Measurements from ENCODE around the gene ZDHHC7.

ZDHHC7 gene

GRCh38 chr16:84957792-84958191, 53.5 kb downstream of the ZDHHC7 start (continued):
- TF ChIP-seq KLF9 (tag by site-specific recombination; IDR thresholded peaks at IDR 0.05; ENCODE audit: low read depth) (no peak), ZNF571 (tag by site-specific recombination; IDR thresholded peaks at IDR 0.05) (no peak), ZNF175 (tag by site-specific recombination; IDR thresholded peaks at IDR 0.05) (no peak), ZNF704 (tag by site-specific recombination; IDR thresholded peaks at IDR 0.05) (no peak), ZNF266 (tag by site-specific recombination; IDR thresholded peaks at IDR 0.05; ENCODE audit: low read depth) (no peak), SALL2 (tag by site-specific recombination; IDR thresholded peaks at IDR 0.05; ENCODE audit: borderline replicate concordance) (no peak), GFI1B (tag by site-specific recombination; IDR thresholded peaks at IDR 0.05) (no peak), ZNF792 (tag by site-specific recombination; IDR thresholded peaks at IDR 0.05) (no peak), SP3 (tag by site-specific recombination; IDR thresholded peaks at IDR 0.05) (no peak), ZNF510 (tag by site-specific recombination; IDR thresholded peaks at IDR 0.05; ENCODE audit: insufficient replicate concordance) (no peak)

GRCh38 chr16:84957192-84957591, 54.1 kb downstream of the ZDHHC7 start:
- POLR2A ChIA-PET, result no interaction called here
- TF ChIP-seq ZBTB26 (tag by site-specific recombination; optimal IDR thresholded peaks at IDR 0.05), result no peak
- TF ChIP-seq ZNF530 (tag by site-specific recombination; IDR thresholded peaks at IDR 0.05; ENCODE audit: low read depth), result no peak
- TF ChIP-seq ZNF23 (tag by site-specific recombination; IDR thresholded peaks at IDR 0.05; ENCODE audit: borderline replicate concordance), result no peak
- no peak for TF ChIP-seq ZNF274 (IDR thresholded peaks at IDR 0.05; ENCODE audit: low read length)
- no peak for TF ChIP-seq ZNF274 (tag by site-specific recombination; IDR thresholded peaks at IDR 0.05; ENCODE audit: borderline replicate concordance)
- TF ChIP-seq GFI1B (tag by site-specific recombination; IDR thresholded peaks at IDR 0.05), result no peak
- TF ChIP-seq ZNF692 (tag by site-specific recombination; IDR thresholded peaks at IDR 0.05), result no peak
- TF ChIP-seq ZNF211 (tag by site-specific recombination; IDR thresholded peaks at IDR 0.05; ENCODE audit: low read depth), result no peak
- TF ChIP-seq ZNF645 (tag by site-specific recombination; IDR thresholded peaks at IDR 0.05), result no peak
- TF ChIP-seq ZNF138 (tag by site-specific recombination; IDR thresholded peaks at IDR 0.05; ENCODE audit: borderline replicate concordance), result no peak
- TF ChIP-seq ZNF518A (tag by site-specific recombination; conservative IDR thresholded peaks at IDR 0.05; ENCODE audit: low read depth), result no peak
- no peak for TF ChIP-seq WT1 (tag by site-specific recombination; IDR thresholded peaks at IDR 0.05)
- TF ChIP-seq ZNF670 (tag by site-specific recombination; IDR thresholded peaks at IDR 0.05; ENCODE audit: low read depth), result no peak
- no peak for TF ChIP-seq GLIS2 (tag by site-specific recombination; IDR thresholded peaks at IDR 0.05)
- Histone ChIP-seq H3K27ac (ENCODE audit: extremely low read depth, low read depth, low read length) (no peak overlapping the region), H3K9me3 (ENCODE audit: control insufficient read depth, insufficient read depth, low read depth, low read length) (no peaks in the 10 kb centered on the region), H3K4me3 (ENCODE audit: low read depth, low read length) (no peak overlapping the region), H3K4me1 (ENCODE audit: control insufficient read depth, insufficient read depth, low read length) (no peaks in the 10 kb centered on the region), H3K36me3 (ENCODE audit: control insufficient read depth in 2 of 2, insufficient read depth in 1 of 2, low read length in 2 of 2) (no peaks in the 10 kb centered on the region)
- CTCF ChIA-PET, result interaction anchor here (0.7 kb wide), 1 partner anchor 12 kb away, joined by 3 read pairs; no protein-coding TSS in a partner anchor

Measured in HEK293 (cell line).